GM13977 (cell line): ENCODE measurements around the gene ATXN2.
A peak's percentile ranks its signal among the peaks of the same experiment; 100 is the strongest.

ENCODE experiments used
- DNase-seq: peaks from one replicate; pipeline ENCODE4 v3.0.0; 2012; ENCODE audit warnings: low spot score
- in situ Hi-C: fragments of 300-500 bp; cut with MboI; formaldehyde crosslinking; loops from one replicate; pipeline ENCODE4 v1.12.0; 2022; ENCODE audit warnings: low sequenced_read_pairs, low pct_unique_long_range_greater_than_20kb, mixed read lengths, inconsistent platforms; ENCODE audit not compliant: unreplicated experiment
- TF ChIP-seq, protein P1 (sequence below): IDR thresholded peaks from 2 replicates; pipeline ENCODE4 v1.5.1; 2012; ENCODE audit warnings: mild to moderate bottlenecking, control low read depth; ENCODE audit not compliant: insufficient read depth; ENCODE audit errors: extremely low read depth, missing control alignments

The ATXN2 gene

DNA sequence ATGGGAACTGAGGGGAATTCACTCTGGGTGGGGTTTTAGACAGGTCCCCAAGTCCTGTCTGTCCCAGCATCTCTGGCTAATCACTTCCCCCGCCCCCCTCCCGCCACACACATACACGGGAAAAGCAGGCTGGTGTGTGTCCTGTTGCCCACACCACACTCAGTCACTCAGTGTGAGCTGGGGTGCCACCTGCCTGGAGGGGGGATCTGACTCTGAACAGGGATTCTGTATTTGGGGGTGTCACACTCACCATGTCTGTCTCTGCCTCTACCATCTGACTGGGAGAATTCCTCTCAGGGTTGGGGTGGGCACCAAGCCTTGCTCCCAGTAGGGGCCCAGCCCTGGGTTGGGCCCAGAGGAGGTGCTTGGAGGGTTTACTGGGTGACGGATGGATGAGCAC lies 162.3 kb downstream of the ATXN2 start:
- TF ChIP-seq, protein P1, sequence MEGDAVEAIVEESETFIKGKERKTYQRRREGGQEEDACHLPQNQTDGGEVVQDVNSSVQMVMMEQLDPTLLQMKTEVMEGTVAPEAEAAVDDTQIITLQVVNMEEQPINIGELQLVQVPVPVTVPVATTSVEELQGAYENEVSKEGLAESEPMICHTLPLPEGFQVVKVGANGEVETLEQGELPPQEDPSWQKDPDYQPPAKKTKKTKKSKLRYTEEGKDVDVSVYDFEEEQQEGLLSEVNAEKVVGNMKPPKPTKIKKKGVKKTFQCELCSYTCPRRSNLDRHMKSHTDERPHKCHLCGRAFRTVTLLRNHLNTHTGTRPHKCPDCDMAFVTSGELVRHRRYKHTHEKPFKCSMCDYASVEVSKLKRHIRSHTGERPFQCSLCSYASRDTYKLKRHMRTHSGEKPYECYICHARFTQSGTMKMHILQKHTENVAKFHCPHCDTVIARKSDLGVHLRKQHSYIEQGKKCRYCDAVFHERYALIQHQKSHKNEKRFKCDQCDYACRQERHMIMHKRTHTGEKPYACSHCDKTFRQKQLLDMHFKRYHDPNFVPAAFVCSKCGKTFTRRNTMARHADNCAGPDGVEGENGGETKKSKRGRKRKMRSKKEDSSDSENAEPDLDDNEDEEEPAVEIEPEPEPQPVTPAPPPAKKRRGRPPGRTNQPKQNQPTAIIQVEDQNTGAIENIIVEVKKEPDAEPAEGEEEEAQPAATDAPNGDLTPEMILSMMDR = no peak
- DNase-seq = no peak
- in situ Hi-C loops = no loop called here

DNA sequence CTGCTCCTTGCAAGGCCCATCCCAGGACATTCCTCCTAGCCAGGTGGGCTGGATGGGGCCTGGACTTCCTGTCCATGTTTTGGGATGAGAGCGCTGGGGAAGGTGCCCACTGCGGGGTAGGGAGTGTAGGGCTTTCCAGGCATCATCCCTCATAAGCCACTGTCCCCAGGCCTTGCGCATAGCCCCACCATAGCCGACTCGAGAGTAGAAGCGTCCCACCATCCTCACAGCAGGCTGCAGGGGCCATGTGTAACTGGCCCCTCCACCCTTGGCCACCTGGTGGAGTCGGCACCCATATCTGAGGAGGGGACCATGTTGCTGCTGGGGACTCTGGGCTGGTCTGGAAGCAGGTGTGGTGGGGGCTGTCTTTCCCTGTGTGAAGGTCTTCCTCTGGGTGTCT lies 162.8 kb downstream of the ATXN2 start:
- DNase-seq = no peak
- TF ChIP-seq, protein P1 = no peak
- in situ Hi-C loops = no loop called here

DNA sequence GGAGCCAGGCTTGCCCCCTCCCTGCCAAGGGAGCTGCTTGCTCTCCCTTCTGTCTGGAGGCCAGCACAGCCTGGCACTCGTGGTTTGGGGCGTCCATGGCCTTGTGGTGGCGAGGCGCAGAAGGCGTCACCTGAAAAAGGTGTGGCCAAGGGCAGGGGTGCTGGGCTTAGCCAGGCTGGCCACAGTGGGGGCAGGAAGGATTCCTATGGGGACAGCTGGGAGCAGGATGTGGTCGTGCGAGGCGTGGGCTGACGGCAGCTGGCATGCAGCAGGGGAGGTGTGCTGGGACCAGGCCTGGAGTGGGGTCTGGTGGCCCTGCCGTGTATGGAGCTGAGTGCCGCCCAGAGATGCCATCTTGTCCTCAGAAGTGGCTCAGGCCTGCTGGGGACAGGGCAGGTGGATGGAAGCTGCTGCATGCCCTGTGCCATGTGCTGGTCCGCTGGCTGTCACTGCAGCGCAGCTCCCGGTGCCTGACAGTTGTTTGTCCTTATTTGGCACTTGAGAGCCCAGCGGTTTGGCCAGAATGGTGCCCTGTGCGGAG lies 163.4 kb downstream of the ATXN2 start:
- no peak for DNase-seq
- in situ Hi-C loops = no loop called here
- TF ChIP-seq, protein P1 = no peak

DNA sequence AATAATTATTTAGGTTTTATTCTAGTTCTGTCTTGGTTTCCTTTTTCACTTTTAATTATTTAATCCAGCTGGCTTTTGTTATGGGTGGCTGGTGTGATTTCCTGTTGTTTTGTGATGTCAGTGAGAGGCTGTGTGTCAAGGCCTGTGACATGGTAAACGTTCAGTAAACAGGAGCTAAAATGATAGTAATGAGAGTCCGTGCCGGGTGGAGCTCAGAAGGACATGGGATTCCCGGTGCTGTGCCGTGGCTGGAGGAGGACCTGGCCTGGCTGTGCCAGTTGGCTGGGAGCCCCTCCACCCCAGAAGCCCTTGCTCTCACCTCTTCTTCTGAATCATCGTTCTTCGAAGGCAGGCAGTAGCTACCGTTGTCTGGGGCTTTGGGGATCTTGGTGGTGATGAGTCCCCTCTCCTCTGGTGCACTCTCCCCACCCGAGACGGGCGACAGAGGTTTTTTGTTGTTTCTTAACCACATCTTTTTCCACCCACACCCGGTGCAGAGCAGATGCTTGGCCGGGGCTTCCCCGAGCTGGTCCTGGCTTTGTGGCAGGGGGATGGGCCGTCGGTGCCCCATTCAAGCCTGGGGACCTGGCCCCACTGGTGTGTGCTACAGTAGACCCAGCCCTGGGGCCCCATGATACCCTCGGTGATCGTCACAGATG lies 164.3 kb downstream of the ATXN2 start:
- in situ Hi-C loops = no loop called here
- TF ChIP-seq, protein P1 = no peak
- peak; percentile 71 for DNase-seq

DNA sequence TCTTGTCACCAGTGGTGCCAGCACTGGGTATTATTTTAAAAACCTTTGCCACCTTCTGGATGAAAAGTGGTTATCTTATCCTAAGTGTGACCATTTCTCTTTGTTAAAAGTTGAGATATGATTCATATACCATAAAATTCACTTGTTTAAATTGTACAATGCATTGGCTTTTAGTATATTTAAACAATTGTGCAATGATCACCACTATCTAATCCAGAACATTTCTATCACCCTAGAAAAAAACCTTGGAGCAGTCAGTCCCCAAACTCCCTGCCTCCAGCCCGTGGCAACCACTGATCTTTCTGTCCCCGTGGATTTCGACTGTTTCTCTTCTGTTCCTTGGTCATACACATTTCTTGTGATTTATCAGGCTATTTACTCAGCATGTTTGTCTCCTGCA lies 165.1 kb downstream of the ATXN2 start:
- DNase-seq = no peak
- TF ChIP-seq, protein P1 = no peak
- in situ Hi-C loops = no loop called here

DNA sequence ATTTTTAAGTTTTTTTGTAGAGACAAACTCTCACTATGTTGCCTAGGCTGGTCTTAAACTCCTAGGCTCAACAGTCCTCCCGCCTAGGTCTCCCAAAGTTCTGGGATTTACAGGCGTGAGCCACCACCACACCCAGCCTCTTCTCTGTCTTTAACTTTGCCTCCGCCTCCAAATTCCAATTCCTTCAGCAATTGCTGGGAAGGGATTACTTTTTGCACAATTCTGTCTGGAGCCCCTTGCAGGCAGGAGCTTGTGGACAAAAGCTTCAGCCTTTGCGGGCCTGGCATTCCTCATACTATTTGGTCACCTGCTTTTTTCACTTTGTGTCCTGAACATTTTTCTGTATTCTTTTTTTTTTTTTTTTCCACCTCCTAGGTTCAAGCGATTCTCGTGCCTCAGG lies 167.3 kb downstream of the ATXN2 start:
- in situ Hi-C loops = no loop called here
- TF ChIP-seq, protein P1 = no peak
- no peak for DNase-seq
